K562 (cell line): Measurements from ENCODE around the gene VENTX. TPM values are rescaled to one million over a fixed set of nuclear protein-coding genes. Genes with fewer than 3 reads are reported as not detected.

Source experiments
- ARID2 ChIP-seq: fragments of 450-650 bp; IDR thresholded peaks from 2 replicates; pipeline ENCODE4 v1.6.1; 2017; ENCODE audit warnings: antibody characterized with exemption, mild to moderate bottlenecking
- ASH1L ChIP-seq: fragments of 450-650 bp; IDR thresholded peaks from 2 replicates; pipeline ENCODE4 v1.6.1; 2018; ENCODE audit warnings: borderline replicate concordance, mild to moderate bottlenecking, low read depth; ENCODE audit not compliant: partially characterized antibody
- BCOR ChIP-seq: fragments of 450-650 bp; IDR thresholded peaks from 2 replicates; pipeline ENCODE4 v1.6.1; 2016
- CBFA2T2 ChIP-seq: fragments of 450-650 bp; conservative IDR thresholded peaks from 2 replicates; pipeline ENCODE4 v1.6.1; 2017; ENCODE audit warnings: mild to moderate bottlenecking
- CCNT2 ChIP-seq: IDR thresholded peaks from 2 replicates; pipeline ENCODE4 v1.6.1; 2011; ENCODE audit warnings: borderline replicate concordance, low read depth, mild to moderate bottlenecking, moderate library complexity, mixed read lengths, low read length; ENCODE audit not compliant: insufficient read length; ENCODE audit errors: extremely low read depth
- COPS2 ChIP-seq: fragments of 450-650 bp; conservative IDR thresholded peaks from 2 replicates; pipeline ENCODE4 v1.6.1; 2016; ENCODE audit warnings: mild to moderate bottlenecking, moderate library complexity
- ESRRA ChIP-seq: fragments of 450-650 bp; IDR thresholded peaks from 2 replicates; pipeline ENCODE4 v1.6.1; 2014; ENCODE audit warnings: low read depth, mild to moderate bottlenecking, moderate library complexity, borderline replicate concordance
- HDAC1 ChIP-seq, 2 experiments: fragments of 450-650 bp; IDR thresholded peaks; 2 replicates each; pipeline ENCODE4 v1.6.1; 2016 to 2017; ENCODE audit warnings: inconsistent platforms in 1 of 2, mild to moderate bottlenecking in 1 of 2, moderate library complexity in 1 of 2
- HOXB6 ChIP-seq: fragments of 250-450 bp; sonication (Bioruptor Pico); IDR thresholded peaks from 2 replicates; pipeline ENCODE4 v1.5.1; 2022; ENCODE audit warnings: mild to moderate bottlenecking, borderline replicate concordance
- KDM5B ChIP-seq: fragments of 200-600 bp; sonication (generic); IDR thresholded peaks from 2 replicates; pipeline ENCODE4 v1.6.1; 2012; ENCODE audit warnings: low read depth, mild to moderate bottlenecking, moderate library complexity, low read length, control low read depth, inconsistent platforms; ENCODE audit not compliant: insufficient replicate concordance
- LARP7 ChIP-seq: fragments of 450-650 bp; IDR thresholded peaks from 2 replicates; pipeline ENCODE4 v1.6.1; 2016
- MTA2 ChIP-seq: fragments of 450-650 bp; IDR thresholded peaks from 2 replicates; pipeline ENCODE4 v1.6.1; 2016; ENCODE audit warnings: low read depth
- NKRF ChIP-seq: fragments of 450-650 bp; IDR thresholded peaks from 2 replicates; pipeline ENCODE4 v1.6.1; 2016; ENCODE audit warnings: borderline replicate concordance
- PHF20 ChIP-seq: fragments of 450-650 bp; IDR thresholded peaks from 2 replicates; pipeline ENCODE4 v1.6.1; 2018; ENCODE audit not compliant: partially characterized antibody
- TRIM28 ChIP-seq: fragments of 450-650 bp; IDR thresholded peaks from 2 replicates; pipeline ENCODE4 v1.6.1; 2017
- ZBTB11 ChIP-seq, 3 experiments: fragments of 200-800 bp in 1 of 3; fragments of 250-450 bp in 1 of 3; fragments of 450-650 bp in 1 of 3; sonication (Bioruptor Pico) in 1 of 3; sonication (Bioruptor generic) in 1 of 3; formaldehyde crosslinking in 1 of 3; IDR thresholded peaks; 2 replicates each; pipeline versions ENCODE4 v1.6.1 to v1.8.0; 2016 to 2022; ENCODE audit warnings: mild to moderate bottlenecking in 2 of 3, missing genetic modification characterization in 2 of 3, missing compliant biosample characterization in 1 of 3, moderate library complexity in 1 of 3
- ZBTB17 ChIP-seq: fragments of 450-650 bp; formaldehyde crosslinking; IDR thresholded peaks from 2 replicates; pipeline ENCODE4 v1.4.0; 2020; ENCODE audit warnings: mild to moderate bottlenecking
- ZNF217 ChIP-seq: sonication (generic); formaldehyde crosslinking; IDR thresholded peaks from 2 replicates; pipeline ENCODE4 v1.8.0; 2022; ENCODE audit warnings: mild to moderate bottlenecking, missing genetic modification reagents
- ZNF274 ChIP-seq: IDR thresholded peaks from 2 replicates; pipeline ENCODE4 v1.6.1; 2011; ENCODE audit warnings: low read depth, mild to moderate bottlenecking, low read length, moderate library complexity, borderline replicate concordance
- ZNF583 ChIP-seq: fragments of 250-450 bp; sonication (Bioruptor Pico); IDR thresholded peaks from 2 replicates; pipeline ENCODE4 v1.4.0; 2020
- ZNF766 ChIP-seq: fragments of 200-800 bp; sonication (Bioruptor generic); conservative IDR thresholded peaks from 2 replicates; pipeline ENCODE4 v1.6.1; 2016; ENCODE audit warnings: missing genetic modification characterization, missing compliant biosample characterization
- polyA plus RNA-seq, 8 experiments: library from polyadenylated mRNA; depleted of rRNA in 4 of 8; stranded (reverse) in 5 of 8; unstranded in 3 of 8; fragments of >200 nt; fragmentation: Nextera tagmentation in 2 of 8; fragmentation: Illumina TruSeq in 1 of 8; extraction: Ambion mirVana in 2 of 8; extraction: Trizol in 1 of 8; gene quantifications; 2 replicates each; pipeline versions ENCODE4 v1.2.1 to v1.2.3, GENCODE V29; 2011 to 2014; ENCODE audit warnings: inconsistent platforms in 1 of 8, missing spikeins in 1 of 8
- total RNA-seq, 7 experiments: library from RNA; depleted of rRNA in 6 of 7; stranded (reverse); fragments of >200 nt in 6 of 7; fragmentation: Illumina TruSeq in 2 of 7; extraction: Trizol in 2 of 7; gene quantifications; 2 replicates each; pipeline versions ENCODE4 v1.2.1 to v1.2.3, GENCODE V29; 2011 to 2021; ENCODE audit warnings: low replicate concordance in 1 of 7
- TF ChIP-seq, protein P1 (sequence below): fragments of 450-650 bp; IDR thresholded peaks from 2 replicates; pipeline ENCODE4 v1.7.0; 2016; ENCODE audit warnings: borderline replicate concordance

VENTX gene
- total and polyA plus RNA-seq, 9 of the 15 experiments (the other 6 are each of a cell fraction or from before 2014, with no cell fraction given): 0.07 to 0.70 (median 0.20) TPM; not detected in 1

GRCh38 chr10:133249975-133250754, 12.5 kb downstream of the VENTX start (continued):
- TF ChIP-seq NKRF (0 out of 2 replicates have a peak, but pooled peaks have one; percentile 35), LARP7 (0 out of 2 replicates have a peak, but pooled peaks have one; percentile 33), ASH1L (no peak), PHF20 (peak; percentile 39), ZBTB17 (CRISPR knock-in tag) (no peak), BCOR (peak; percentile 69; the same call in 1 of the 2 replicates), CCNT2 (no peak), COPS2 (no peak), TRIM28 (no peak), CBFA2T2 (no peak), ZBTB11 (CRISPR knock-in tag; IDR thresholded peaks at IDR 0.05) (no peak), ESRRA (0 out of 2 replicates have a peak, but pooled peaks have one; percentile 17), HDAC1 (IDR thresholded peaks at IDR 0.05) (peak in 1 of 2 experiments; percentile 35; a peak in 2 of 4 replicates), MTA2 (peak; percentile 10; the same call in 1 of the 2 replicates), ZNF766 (no peak), ZNF583 (CRISPR knock-in tag) (no peak), KDM5B (no peak), HOXB6 (CRISPR knock-in tag) (no peak), ARID2 (0 out of 2 replicates have a peak, but pooled peaks have one; percentile 29), ZNF274 (no peak), ZNF217 (CRISPR knock-in tag) (no peak)
- TF ChIP-seq, protein P1, sequence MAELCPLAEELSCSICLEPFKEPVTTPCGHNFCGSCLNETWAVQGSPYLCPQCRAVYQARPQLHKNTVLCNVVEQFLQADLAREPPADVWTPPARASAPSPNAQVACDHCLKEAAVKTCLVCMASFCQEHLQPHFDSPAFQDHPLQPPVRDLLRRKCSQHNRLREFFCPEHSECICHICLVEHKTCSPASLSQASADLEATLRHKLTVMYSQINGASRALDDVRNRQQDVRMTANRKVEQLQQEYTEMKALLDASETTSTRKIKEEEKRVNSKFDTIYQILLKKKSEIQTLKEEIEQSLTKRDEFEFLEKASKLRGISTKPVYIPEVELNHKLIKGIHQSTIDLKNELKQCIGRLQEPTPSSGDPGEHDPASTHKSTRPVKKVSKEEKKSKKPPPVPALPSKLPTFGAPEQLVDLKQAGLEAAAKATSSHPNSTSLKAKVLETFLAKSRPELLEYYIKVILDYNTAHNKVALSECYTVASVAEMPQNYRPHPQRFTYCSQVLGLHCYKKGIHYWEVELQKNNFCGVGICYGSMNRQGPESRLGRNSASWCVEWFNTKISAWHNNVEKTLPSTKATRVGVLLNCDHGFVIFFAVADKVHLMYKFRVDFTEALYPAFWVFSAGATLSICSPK: no peak
